Measurements from ENCODE around the gene MICALL1.

GRCh38 chr22:37982938-37983859 lies 77.1 kb downstream of the MICALL1 start:
- TF ChIP-seq CTCF (IDR thresholded peaks at IDR 0.05; ENCODE audit: insufficient read depth, low read length) = no peak
- TF ChIP-seq POLR2AphosphoS5 (IDR thresholded peaks at IDR 0.05; ENCODE audit: low read depth) = no peak
- no peak for TF ChIP-seq GABPA (IDR thresholded peaks at IDR 0.05; ENCODE audit: low read depth)
- TF ChIP-seq REST (IDR thresholded peaks at IDR 0.05; ENCODE audit: insufficient replicate concordance, low read depth) = no peak

Measured in HL-60 (cell line).